Measurements from ENCODE around the gene TMPRSS11B.
"Not testable (repeated sequence)": the region's sequence is repeated elsewhere in the genome, so short reads cannot be mapped to it uniquely, and the experiment has no call there.

The TMPRSS11B gene

GRCh38 chr4:68240620-68241019 lies 4.9 kb downstream of the TMPRSS11B start:
- DNase-seq (ENCODE audit: extremely low read depth in 1 of 2, low read depth in 1 of 2), result no peak

- no peak for DNase-seq (ENCODE audit: extremely low read depth in 1 of 2, low read depth in 1 of 2)
Measured at GRCh38 chr4:68228568-68228967, 16.9 kb downstream of the TMPRSS11B start.

GRCh38 chr4:68218044-68218443 lies 27.4 kb downstream of the TMPRSS11B start:
- DNase-seq (ENCODE audit: extremely low read depth in 1 of 2, low read depth in 1 of 2), result no peak

GRCh38 chr4:68216501-68216900 lies 29.0 kb downstream of the TMPRSS11B start:
- no peak for DNase-seq (ENCODE audit: extremely low read depth in 1 of 2, low read depth in 1 of 2)

- no peak for DNase-seq (ENCODE audit: extremely low read depth in 1 of 2, low read depth in 1 of 2)
Measured at GRCh38 chr4:68209003-68209402, 36.5 kb downstream of the TMPRSS11B start.

GRCh38 chr4:68194305-68194704 lies 51.2 kb downstream of the TMPRSS11B start:
- DNase-seq (ENCODE audit: extremely low read depth in 1 of 2, low read depth in 1 of 2), result not testable (repeated sequence)

- no peak for DNase-seq (ENCODE audit: extremely low read depth in 1 of 2, low read depth in 1 of 2)
Measured at GRCh38 chr4:68193194-68193593, 52.3 kb downstream of the TMPRSS11B start.

- DNase-seq (ENCODE audit: extremely low read depth in 1 of 2, low read depth in 1 of 2), result no peak
Measured at GRCh38 chr4:68187145-68187544, 58.3 kb downstream of the TMPRSS11B start.

GRCh38 chr4:68184923-68185322 lies 60.6 kb downstream of the TMPRSS11B start:
- no peak for DNase-seq (ENCODE audit: extremely low read depth in 1 of 2, low read depth in 1 of 2)

- DNase-seq (ENCODE audit: extremely low read depth in 1 of 2, low read depth in 1 of 2), result no peak
Measured at GRCh38 chr4:68183417-68183816, 62.1 kb downstream of the TMPRSS11B start.

GRCh38 chr4:68182382-68182820 lies 63.1 kb downstream of the TMPRSS11B start:
- DNase-seq (ENCODE audit: extremely low read depth in 1 of 2, low read depth in 1 of 2), result no peak

GRCh38 chr4:68180849-68181526 lies 64.5 kb downstream of the TMPRSS11B start:
- DNase-seq (ENCODE audit: extremely low read depth in 1 of 2, low read depth in 1 of 2), result no peak

- DNase-seq (ENCODE audit: extremely low read depth in 1 of 2, low read depth in 1 of 2), result no peak
Measured at GRCh38 chr4:68176904-68177303, 68.6 kb downstream of the TMPRSS11B start.
